Uterus (tissue), 4 donors: ENCODE results near the gene DDX60. TPM values are rescaled to one million over a fixed set of nuclear protein-coding genes. Genes with fewer than 3 reads are reported as not detected.
"Not testable (repeated sequence)": the region's sequence is repeated elsewhere in the genome, so short reads cannot be mapped to it uniquely, and the experiment has no call there.

Source experiments
- DNase-seq, 2 donors: peaks; one replicate each; pipeline ENCODE4 v3.0.0-alpha.2; 2019 to 2020
- H3K27ac ChIP-seq, 2 donors: fragments of 200-600 bp; sonication (generic); 1 replicate in 1 of 2; 2 replicates in 1 of 2; pipeline ENCODE4 v1.5.1; 2016 to 2018
- H3K27me3 ChIP-seq, 2 donors: fragments of 200-600 bp; sonication (generic); one replicate each; pipeline ENCODE4 v1.5.1; 2018 to 2019; ENCODE audit warnings: control low read depth in 1 of 2
- H3K36me3 ChIP-seq, 2 donors: fragments of 200-600 bp; sonication (generic); one replicate each; pipeline ENCODE4 v1.5.1; 2019; ENCODE audit warnings: control low read depth in 1 of 2
- H3K4me1 ChIP-seq, 2 donors: fragments of 200-600 bp; sonication (generic); one replicate each; pipeline ENCODE4 v1.5.1; 2018 to 2019; ENCODE audit warnings: control low read depth in 1 of 2
- H3K4me3 ChIP-seq, 2 donors: fragments of 200-600 bp; sonication (generic); 1 replicate in 1 of 2; 2 replicates in 1 of 2; pipeline ENCODE4 v1.5.1; 2018 to 2019; ENCODE audit warnings: mild to moderate bottlenecking in 1 of 2
- H3K9me3 ChIP-seq, 2 donors: fragments of 200-600 bp; sonication (generic); one replicate each; pipeline ENCODE4 v1.5.1; 2019; ENCODE audit warnings: control low read depth in 1 of 2
- CTCF ChIP-seq, 4 experiments: fragments of 200-600 bp in 2 of 4; fragments of 450-650 bp in 2 of 4; sonication (generic) in 2 of 4; IDR thresholded peaks; one replicate each; pipeline ENCODE4 v1.5.1; 2016 to 2019; ENCODE audit warnings: antibody characterized with exemption in 4 of 4, mild to moderate bottlenecking in 2 of 4, moderate library complexity in 1 of 4
- POLR2A ChIP-seq, 2 donors: fragments of 450-650 bp; IDR thresholded peaks; one replicate each; pipeline ENCODE4 v1.6.1; 2016; ENCODE audit warnings: antibody characterized with exemption in 2 of 2, mild to moderate bottlenecking in 1 of 2, moderate library complexity in 1 of 2
- intact Hi-C: fragments of 100-400 bp; cut with DNase I; formaldehyde crosslinking; loops from one replicate; pipeline ENCODE4 v1.15.1; 2023; ENCODE audit warnings: low total_unique reads
- total RNA-seq, 4 donors: library from RNA; depleted of rRNA in 3 of 4; stranded (reverse); fragments of >200 nt in 3 of 4; gene quantifications; one replicate each; pipeline versions ENCODE4 v1.1.0 to v1.2.4, GENCODE V29; 2014 to 2023
- donor health status: DM: yes; HTN: yes; CAD: no.

DDX60 gene
- total RNA-seq, 4 donors from 2014 or later: 10.0 to 45.1 (median 27.3) TPM

- H3K27me3 ChIP-seq: no peaks in the 10 kb centered on the region
- H3K36me3 ChIP-seq: no peaks in the 10 kb centered on the region
- intact Hi-C loops: no loop called here
- TF ChIP-seq CTCF (IDR thresholded peaks at IDR 0.05) (no peak), POLR2A (IDR thresholded peaks at IDR 0.05) (no peak)
- no peaks in the 10 kb centered on the region for H3K9me3 ChIP-seq
- no peak overlapping the region for H3K27ac ChIP-seq
- DNase-seq: no peak
- no peak overlapping the region for H3K4me3 ChIP-seq
- H3K4me1 ChIP-seq: no peaks in the 10 kb centered on the region
Measured at GRCh38 chr4:168335621-168336020, 17.1 kb upstream of the DDX60 start.

- intact Hi-C loops: no loop called here
- H3K9me3 ChIP-seq: no peaks in the 10 kb centered on the region
Measured at GRCh38 chr4:168334053-168334452, 15.5 kb upstream of the DDX60 start.

GRCh38 chr4:168330575-168330974 is 12.0 kb upstream of the DDX60 start:
- H3K9me3 ChIP-seq, intact Hi-C loops, DNase-seq, H3K27me3 ChIP-seq, H3K36me3 ChIP-seq, H3K27ac ChIP-seq, H3K4me1 ChIP-seq, H3K4me3 ChIP-seq: not testable (repeated sequence)

More at GRCh38 chr4:168334053-168334452, 15.5 kb upstream of the DDX60 start:
- H3K4me3 ChIP-seq: no peak overlapping the region
- H3K36me3 ChIP-seq: no peaks in the 10 kb centered on the region
- no peak for TF ChIP-seq POLR2A (IDR thresholded peaks at IDR 0.05)
- TF ChIP-seq CTCF (IDR thresholded peaks at IDR 0.05): no peak
- H3K27ac ChIP-seq: no peak overlapping the region
- H3K27me3 ChIP-seq: no peaks in the 10 kb centered on the region
- H3K4me1 ChIP-seq: no peaks in the 10 kb centered on the region
- DNase-seq: no peak

GRCh38 chr4:168325591-168325990 is 7.0 kb upstream of the DDX60 start:
- no peak for DNase-seq
- intact Hi-C loops: no loop called here
- TF ChIP-seq POLR2A (IDR thresholded peaks at IDR 0.05): no peak
- TF ChIP-seq CTCF (IDR thresholded peaks at IDR 0.05): no peak
- no peaks in the 10 kb centered on the region for H3K27me3 ChIP-seq
- H3K27ac ChIP-seq: no peak overlapping the region
- H3K4me3 ChIP-seq: no peak overlapping the region
- H3K4me1 ChIP-seq: no peaks in the 10 kb centered on the region
- H3K36me3 ChIP-seq: no peaks in the 10 kb centered on the region
- H3K9me3 ChIP-seq: no peaks in the 10 kb centered on the region

GRCh38 chr4:168321006-168321405 is 2.5 kb upstream of the DDX60 start:
- intact Hi-C loops: no loop called here
- Histone ChIP-seq H3K27me3 (no peaks in the 10 kb centered on the region), H3K4me3 (no peak overlapping the region), H3K9me3 (no peaks in the 10 kb centered on the region), H3K4me1 (no peaks in the 10 kb centered on the region), H3K27ac (no peak overlapping the region), H3K36me3 (no peaks in the 10 kb centered on the region)
- no peak for TF ChIP-seq CTCF (IDR thresholded peaks at IDR 0.05)
- no peak for TF ChIP-seq POLR2A (IDR thresholded peaks at IDR 0.05)
- no peak for DNase-seq

- Histone ChIP-seq H3K27me3 (no peaks in the 10 kb centered on the region), H3K27ac (peak overlapping the region; percentile 96 to 98), H3K4me1 (no peaks in the 10 kb centered on the region), H3K36me3 (no peaks in the 10 kb centered on the region), H3K4me3 (peak overlapping the region; percentile 81 to 88), H3K9me3 (no peaks in the 10 kb centered on the region)
- intact Hi-C loops: no loop called here
- DNase-seq: no peak
- no peak for TF ChIP-seq CTCF (IDR thresholded peaks at IDR 0.05)
- TF ChIP-seq POLR2A (IDR thresholded peaks at IDR 0.05): no peak
Measured at GRCh38 chr4:168319486-168320019, 1.0 kb upstream of the DDX60 start.
